ENCODE measurements around the gene GAL3ST1. TPM values are rescaled to one million over a fixed set of nuclear protein-coding genes. Genes with fewer than 3 reads are reported as not detected.
A peak's percentile ranks its signal among the peaks of the same experiment; 100 is the strongest.
"Not testable (repeated sequence)": the region's sequence is repeated elsewhere in the genome, so short reads cannot be mapped to it uniquely, and the experiment has no call there.

Gene GAL3ST1
- total and polyA plus RNA-seq, 3 experiments from 2014 or later: 0.13 to 0.31 (median 0.13) TPM

DNA sequence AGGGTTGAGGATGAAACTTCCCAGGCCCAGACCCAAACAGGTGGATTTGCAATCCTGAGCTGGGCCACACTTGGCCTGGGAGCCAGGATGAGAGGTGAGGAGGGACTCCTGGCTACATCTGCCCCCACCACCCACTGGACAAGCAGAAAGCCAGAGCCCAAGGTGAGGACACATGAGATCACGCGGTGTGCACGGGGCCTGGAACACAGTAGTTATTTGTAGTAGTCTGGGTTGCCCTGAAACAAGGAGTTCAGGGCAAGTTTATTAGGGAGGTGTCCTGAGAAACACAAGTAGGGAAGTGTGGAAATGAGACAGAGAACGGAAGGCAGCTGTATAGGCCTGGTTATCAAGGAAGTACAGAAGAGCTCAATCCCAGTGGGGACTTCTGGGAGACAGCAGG lies 27.3 kb downstream of the GAL3ST1 start:
- Histone ChIP-seq H3K36me3 (ENCODE audit: insufficient read depth, low read length) (no peaks in the 10 kb centered on the region), H3K4me3 (ENCODE audit: low read length) (no peak overlapping the region), H3K9me3 (ENCODE audit: low read length) (no peaks in the 10 kb centered on the region), H3K27ac (ENCODE audit: low read depth, low read length) (no peak overlapping the region), H3K4me1 (ENCODE audit: insufficient read depth, low read length) (no peaks in the 10 kb centered on the region), H3K27me3 (ENCODE audit: insufficient read depth, low read length, poor library complexity, severe bottlenecking) (no peaks in the 10 kb centered on the region)
- no peak overlapping the region for H3K4me3 Mint-ChIP-seq
- H3K36me3 Mint-ChIP-seq: no peaks in the 10 kb centered on the region
- peaks cover 3 to 4% (median 4%) of the 10 kb centered on the region in 3 donors for H3K4me1 Mint-ChIP-seq
- no peak for DNase-seq
- peaks cover 26 to 52% of the 10 kb centered on the region in 2 donors for H3K27me3 Mint-ChIP-seq
- POLR2A ChIA-PET: no interaction called here
- H3K9me3 Mint-ChIP-seq: no peaks in the 10 kb centered on the region
- H3K27ac Mint-ChIP-seq: no peak overlapping the region
- CTCF ChIA-PET: interaction anchor here (0.5 kb wide), 1 partner anchor 479 kb away, joined by 3 read pairs; no protein-coding TSS in a partner anchor

GRCh38 chr22:30546616-30547015 lies 27.8 kb downstream of the GAL3ST1 start, which contains the start of gene SEC14L6:
SEC14L6 (minus strand) TSS chr22:30546741; CDS start chr22:30546682, 59 bp downstream.
- peak within 1 kb of the TSS in 1 of 8 donors; percentile 54 for H3K27ac Mint-ChIP-seq
- H3K4me3 ChIP-seq (ENCODE audit: low read length): no peak within 1 kb of the TSS
- POLR2A ChIA-PET: no interaction called here
- CTCF ChIA-PET: no interaction called here
- no peaks in the 10 kb centered on the region for H3K9me3 ChIP-seq (ENCODE audit: low read length)
- peaks cover 3 to 6% (median 4%) of the 10 kb centered on the region in 3 donors for H3K4me1 Mint-ChIP-seq
- H3K27ac ChIP-seq (ENCODE audit: low read depth, low read length): no peak within 1 kb of the TSS
- H3K27me3 Mint-ChIP-seq: peaks cover 29 to 55% of the 10 kb centered on the region in 2 donors
- H3K4me3 Mint-ChIP-seq: no peak within 1 kb of the TSS
- no peak for DNase-seq
- no peaks in the 10 kb centered on the region for H3K9me3 Mint-ChIP-seq
- H3K36me3 Mint-ChIP-seq: no peaks in the 10 kb centered on the region
- H3K4me1 ChIP-seq (ENCODE audit: insufficient read depth, low read length): no peaks in the 10 kb centered on the region
- no peaks in the 10 kb centered on the region for H3K27me3 ChIP-seq (ENCODE audit: insufficient read depth, low read length, poor library complexity, severe bottlenecking)
- H3K36me3 ChIP-seq (ENCODE audit: insufficient read depth, low read length): no peaks in the 10 kb centered on the region

DNA sequence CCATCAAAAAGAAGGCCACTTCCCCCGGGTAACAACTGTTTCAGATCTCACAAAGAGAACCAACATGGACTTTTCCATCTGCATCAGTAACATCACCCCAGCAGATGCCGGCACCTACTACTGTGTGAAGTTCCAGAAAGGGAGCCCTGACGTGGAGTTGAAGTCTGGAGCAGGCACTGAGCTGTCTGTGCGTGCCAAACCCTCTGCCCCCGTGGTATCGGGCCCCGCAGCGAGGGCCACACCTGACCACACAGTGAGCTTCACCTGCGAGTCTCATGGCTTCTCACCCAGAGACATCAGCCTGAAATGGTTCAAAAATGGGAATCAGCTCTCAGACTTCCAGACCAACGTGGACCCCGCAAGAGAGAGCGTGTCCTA lies 31.7 kb downstream of the GAL3ST1 start:
- H3K27me3 Mint-ChIP-seq: peaks cover 27 to 56% of the 10 kb centered on the region in 2 donors
- H3K36me3 ChIP-seq (ENCODE audit: insufficient read depth, low read length): no peaks in the 10 kb centered on the region
- no peak for DNase-seq
- H3K4me3 Mint-ChIP-seq: peak overlapping the region in 4 of 7 donors; percentile 33 to 65 (median 40)
- no peaks in the 10 kb centered on the region for H3K9me3 ChIP-seq (ENCODE audit: low read length)
- CTCF ChIA-PET: no interaction called here
- POLR2A ChIA-PET: no interaction called here
- H3K27ac ChIP-seq (ENCODE audit: low read depth, low read length): no peak overlapping the region
- H3K27ac Mint-ChIP-seq: peak overlapping the region in 1 of 8 donors; percentile 84
- no peaks in the 10 kb centered on the region for H3K4me1 ChIP-seq (ENCODE audit: insufficient read depth, low read length)
- no peaks in the 10 kb centered on the region for H3K9me3 Mint-ChIP-seq
- H3K36me3 Mint-ChIP-seq: no peaks in the 10 kb centered on the region
- no peak overlapping the region for H3K4me3 ChIP-seq (ENCODE audit: low read length)
- H3K27me3 ChIP-seq (ENCODE audit: insufficient read depth, low read length, poor library complexity, severe bottlenecking): no peaks in the 10 kb centered on the region
- H3K4me1 Mint-ChIP-seq: peaks cover 3 to 7% (median 4%) of the 10 kb centered on the region in 3 donors

GRCh38 chr22:30541961-30542810 lies 32.3 kb downstream of the GAL3ST1 start:
- H3K36me3 ChIP-seq (ENCODE audit: insufficient read depth, low read length): no peaks in the 10 kb centered on the region
- no peaks in the 10 kb centered on the region for H3K9me3 Mint-ChIP-seq
- H3K36me3 Mint-ChIP-seq: no peaks in the 10 kb centered on the region
- CTCF ChIA-PET: no interaction called here
- no peaks in the 10 kb centered on the region for H3K4me1 ChIP-seq (ENCODE audit: insufficient read depth, low read length)
- POLR2A ChIA-PET: no interaction called here
- peak overlapping the region in 1 of 8 donors; percentile 84 for H3K27ac Mint-ChIP-seq
- H3K9me3 ChIP-seq (ENCODE audit: low read length): no peaks in the 10 kb centered on the region
- H3K27me3 Mint-ChIP-seq: peaks cover 27 to 53% of the 10 kb centered on the region in 2 donors
- peak overlapping the region in 5 of 7 donors; percentile 33 to 71 (median 45) for H3K4me3 Mint-ChIP-seq
- H3K27me3 ChIP-seq (ENCODE audit: insufficient read depth, low read length, poor library complexity, severe bottlenecking): no peaks in the 10 kb centered on the region
- H3K4me3 ChIP-seq (ENCODE audit: low read length): no peak overlapping the region
- peaks cover 3 to 7% (median 4%) of the 10 kb centered on the region in 3 donors for H3K4me1 Mint-ChIP-seq
- H3K27ac ChIP-seq (ENCODE audit: low read depth, low read length): no peak overlapping the region
- DNase-seq: no peak

DNA sequence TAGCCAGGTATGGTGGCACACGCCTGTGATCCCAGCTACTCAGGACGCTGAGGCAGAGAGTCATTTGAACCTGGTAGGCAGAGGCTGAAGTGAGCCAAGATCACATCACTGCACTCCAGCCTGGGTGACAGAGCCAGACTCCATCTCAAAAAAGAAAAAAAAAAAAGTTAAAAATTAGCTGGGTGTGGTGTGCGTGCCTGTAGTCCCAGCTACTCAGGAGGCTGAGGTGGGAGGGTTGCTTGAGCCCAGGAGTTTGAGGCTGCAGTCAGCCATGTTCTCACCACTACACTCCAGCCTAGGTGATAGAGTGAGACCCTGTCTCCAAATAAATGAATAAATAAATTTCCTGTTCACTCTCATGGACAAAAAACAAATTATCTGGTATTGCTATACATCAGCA lies 33.0 kb downstream of the GAL3ST1 start:
- peak overlapping the region in 3 of 7 donors; percentile 45 to 71 (median 58) for H3K4me3 Mint-ChIP-seq
- CTCF ChIA-PET: interaction anchor here (0.7 kb wide), 1 partner anchor 333 kb away, joined by 3 read pairs; no protein-coding TSS in a partner anchor
- H3K9me3 ChIP-seq (ENCODE audit: low read length); H3K4me3 ChIP-seq (ENCODE audit: low read length); H3K4me1 ChIP-seq (ENCODE audit: insufficient read depth, low read length); H3K36me3 Mint-ChIP-seq; H3K9me3 Mint-ChIP-seq; POLR2A ChIA-PET; H3K27me3 ChIP-seq (ENCODE audit: insufficient read depth, low read length, poor library complexity, severe bottlenecking); DNase-seq; H3K36me3 ChIP-seq (ENCODE audit: insufficient read depth, low read length); H3K4me1 Mint-ChIP-seq; H3K27ac ChIP-seq (ENCODE audit: low read depth, low read length): not testable (repeated sequence)
- H3K27ac Mint-ChIP-seq: peak overlapping the region in 1 of 8 donors; percentile 14
- H3K27me3 Mint-ChIP-seq: peaks cover 27 to 46% of the 10 kb centered on the region in 2 donors

- POLR2A ChIA-PET: no interaction called here
- peaks cover 17 to 35% of the 10 kb centered on the region in 2 donors for H3K27me3 Mint-ChIP-seq
These were observed 35.1 kb downstream of the GAL3ST1 start for GRCh38 chr22:30539368-30539767.

GRCh38 chr22:30538280-30538679 lies 36.2 kb downstream of the GAL3ST1 start:
- Histone ChIP-seq H3K27ac (ENCODE audit: low read depth, low read length) (no peak overlapping the region), H3K4me1 (ENCODE audit: insufficient read depth, low read length) (no peaks in the 10 kb centered on the region), H3K27me3 (ENCODE audit: insufficient read depth, low read length, poor library complexity, severe bottlenecking) (no peaks in the 10 kb centered on the region), H3K36me3 (ENCODE audit: insufficient read depth, low read length) (no peaks in the 10 kb centered on the region), H3K4me3 (ENCODE audit: low read length) (no peak overlapping the region), H3K9me3 (ENCODE audit: low read length) (no peaks in the 10 kb centered on the region)
- peaks cover 11 to 27% of the 10 kb centered on the region in 2 donors for H3K27me3 Mint-ChIP-seq
- CTCF ChIA-PET: no interaction called here
- no peaks in the 10 kb centered on the region for H3K9me3 Mint-ChIP-seq
- no peak overlapping the region for H3K4me3 Mint-ChIP-seq
- peaks cover 7 to 11% (median 10%) of the 10 kb centered on the region in 3 donors for H3K4me1 Mint-ChIP-seq
- no peaks in the 10 kb centered on the region for H3K36me3 Mint-ChIP-seq
- DNase-seq: no peak
- POLR2A ChIA-PET: no interaction called here
- peak overlapping the region in 1 of 8 donors; percentile 81 for H3K27ac Mint-ChIP-seq

More at GRCh38 chr22:30539368-30539767, 35.1 kb downstream of the GAL3ST1 start:
- Histone ChIP-seq H3K9me3 (ENCODE audit: low read length) (no peaks in the 10 kb centered on the region), H3K36me3 (ENCODE audit: insufficient read depth, low read length) (no peaks in the 10 kb centered on the region), H3K4me3 (ENCODE audit: low read length) (no peak overlapping the region), H3K27me3 (ENCODE audit: insufficient read depth, low read length, poor library complexity, severe bottlenecking) (no peaks in the 10 kb centered on the region), H3K4me1 (ENCODE audit: insufficient read depth, low read length) (no peaks in the 10 kb centered on the region), H3K27ac (ENCODE audit: low read depth, low read length) (no peak overlapping the region)
- Mint-ChIP-seq H3K4me1 (peaks cover 7 to 11% (median 10%) of the 10 kb centered on the region in 3 donors), H3K27ac (peak overlapping the region in 1 of 8 donors; percentile 11), H3K36me3 (no peaks in the 10 kb centered on the region), H3K9me3 (no peaks in the 10 kb centered on the region), H3K4me3 (no peak overlapping the region)
- CTCF ChIA-PET: no interaction called here
- DNase-seq: no peak

- peaks cover 3 to 8% (median 7%) of the 10 kb centered on the region in 3 donors for H3K4me1 Mint-ChIP-seq
- Histone ChIP-seq H3K4me3 (ENCODE audit: low read length) (no peak overlapping the region), H3K27me3 (ENCODE audit: insufficient read depth, low read length, poor library complexity, severe bottlenecking) (no peaks in the 10 kb centered on the region), H3K9me3 (ENCODE audit: low read length) (no peaks in the 10 kb centered on the region), H3K4me1 (ENCODE audit: insufficient read depth, low read length) (no peaks in the 10 kb centered on the region), H3K36me3 (ENCODE audit: insufficient read depth, low read length) (no peaks in the 10 kb centered on the region), H3K27ac (ENCODE audit: low read depth, low read length) (no peak overlapping the region)
- CTCF ChIA-PET: interaction anchor here (0.6 kb wide), 1 partner anchor 9 kb away, joined by 3 read pairs; no protein-coding TSS in a partner anchor
- no peak for DNase-seq
- no peak overlapping the region for H3K4me3 Mint-ChIP-seq
- peak overlapping the region in 1 of 8 donors; percentile 87 for H3K27ac Mint-ChIP-seq
- POLR2A ChIA-PET: no interaction called here
- H3K36me3 Mint-ChIP-seq: no peaks in the 10 kb centered on the region
- H3K9me3 Mint-ChIP-seq: no peaks in the 10 kb centered on the region
- peaks cover 6 to 19% of the 10 kb centered on the region in 2 donors for H3K27me3 Mint-ChIP-seq
These were observed 37.3 kb downstream of the GAL3ST1 start for GRCh38 chr22:30537083-30537731.
